SKM-1 treated with dmso at 0.1 percent for 144 hours (cell line): ENCODE data around the gene LDHD.
A peak's percentile ranks its signal among the peaks of the same experiment; 100 is the strongest.
"Not testable (repeated sequence)": the region's sequence is repeated elsewhere in the genome, so short reads cannot be mapped to it uniquely, and the experiment has no call there.

ENCODE experiments used
- DNase-seq: peaks from one replicate; lab custom pipeline; 2025; ENCODE audit not compliant: unreplicated experiment; lab: John Stamatoyannopoulos, UW

The LDHD gene

GRCh38 chr16:75100603-75100990 lies 16.0 kb downstream of the LDHD start:
- DNase-seq = no peak

GRCh38 chr16:75099738-75100602 lies 16.6 kb downstream of the LDHD start:
- DNase-seq = no peak

GRCh38 chr16:75099075-75099667 lies 17.4 kb downstream of the LDHD start:
- DNase-seq = no peak

DNA sequence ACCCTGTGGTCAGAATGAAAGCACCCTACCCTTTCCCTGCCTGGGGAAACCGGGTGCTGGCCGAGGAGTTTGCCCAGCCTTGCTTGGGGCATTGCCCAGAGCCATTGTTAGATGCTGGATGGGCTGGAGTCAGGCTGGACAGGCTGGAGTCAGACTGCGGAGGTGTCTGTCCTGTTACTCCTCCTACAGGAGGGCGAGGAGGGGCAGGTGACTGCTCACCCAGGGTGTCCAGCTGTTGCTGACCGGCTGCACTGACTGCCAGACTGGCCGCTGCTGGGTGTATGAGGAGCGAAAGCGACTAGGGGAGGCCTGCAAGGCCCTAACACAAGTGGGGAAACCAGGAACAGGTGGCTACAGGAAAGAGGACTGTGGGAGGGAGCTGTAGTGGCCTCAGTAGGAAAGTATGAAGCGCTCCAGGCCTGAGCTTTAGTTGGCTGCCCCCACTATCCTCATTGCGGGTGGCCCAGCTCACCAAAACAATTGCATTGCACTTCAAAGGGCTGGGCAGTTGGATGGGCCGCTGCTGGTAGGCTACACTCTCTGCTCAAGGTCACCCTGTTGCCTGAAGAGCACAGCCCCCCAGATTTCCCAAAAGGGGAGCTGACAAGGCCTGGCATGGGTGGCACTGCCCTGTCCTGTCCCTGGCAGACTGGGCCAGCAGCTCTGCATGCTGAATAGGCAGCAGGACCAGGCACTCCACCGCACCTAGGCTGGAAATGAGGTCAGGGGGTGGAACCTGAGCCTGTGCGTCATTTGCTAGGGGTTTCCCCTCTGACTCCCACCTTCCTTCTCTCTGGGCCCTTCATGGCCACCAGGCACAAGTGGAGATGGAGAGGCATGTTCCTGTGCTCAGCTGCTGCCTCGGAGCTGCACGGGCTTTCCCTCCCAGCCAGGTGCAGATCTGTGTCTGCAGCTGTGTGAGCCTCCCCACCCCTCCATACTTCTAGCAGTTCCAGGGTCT lies 18.4 kb downstream of the LDHD start:
- no peak for DNase-seq

DNA sequence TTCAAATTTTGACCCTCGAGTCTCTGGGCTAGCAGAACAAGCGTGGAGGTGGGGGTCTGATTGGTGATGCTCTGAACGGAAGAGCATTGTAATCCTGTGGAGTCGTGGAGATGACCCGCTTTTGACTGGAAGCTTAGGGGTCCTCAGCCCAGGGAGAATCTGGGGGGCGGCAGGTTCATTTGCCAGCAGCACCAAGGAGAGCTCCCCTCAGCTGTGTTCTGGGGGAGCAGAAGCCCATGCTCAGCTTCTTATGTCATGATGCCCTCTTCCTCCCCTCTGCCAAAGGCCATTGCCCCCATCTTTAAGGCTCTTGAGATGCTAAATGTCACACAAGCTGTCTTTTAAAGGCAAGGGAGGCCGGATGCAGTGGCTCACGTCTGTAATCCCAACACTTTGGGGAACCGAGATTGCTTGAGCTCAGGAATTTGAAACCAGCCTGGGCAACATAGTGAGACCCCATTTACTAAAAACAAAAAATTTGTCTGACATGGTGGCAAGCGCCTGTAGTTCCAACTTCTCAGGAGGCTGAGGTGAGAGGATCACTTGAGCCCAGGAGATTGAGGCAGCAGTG lies 19.3 kb downstream of the LDHD start:
- DNase-seq = no peak

GRCh38 chr16:75096656-75097055 lies 19.9 kb downstream of the LDHD start:
- no peak for DNase-seq

GRCh38 chr16:75095204-75095621 lies 21.4 kb downstream of the LDHD start:
- DNase-seq = no peak

DNA sequence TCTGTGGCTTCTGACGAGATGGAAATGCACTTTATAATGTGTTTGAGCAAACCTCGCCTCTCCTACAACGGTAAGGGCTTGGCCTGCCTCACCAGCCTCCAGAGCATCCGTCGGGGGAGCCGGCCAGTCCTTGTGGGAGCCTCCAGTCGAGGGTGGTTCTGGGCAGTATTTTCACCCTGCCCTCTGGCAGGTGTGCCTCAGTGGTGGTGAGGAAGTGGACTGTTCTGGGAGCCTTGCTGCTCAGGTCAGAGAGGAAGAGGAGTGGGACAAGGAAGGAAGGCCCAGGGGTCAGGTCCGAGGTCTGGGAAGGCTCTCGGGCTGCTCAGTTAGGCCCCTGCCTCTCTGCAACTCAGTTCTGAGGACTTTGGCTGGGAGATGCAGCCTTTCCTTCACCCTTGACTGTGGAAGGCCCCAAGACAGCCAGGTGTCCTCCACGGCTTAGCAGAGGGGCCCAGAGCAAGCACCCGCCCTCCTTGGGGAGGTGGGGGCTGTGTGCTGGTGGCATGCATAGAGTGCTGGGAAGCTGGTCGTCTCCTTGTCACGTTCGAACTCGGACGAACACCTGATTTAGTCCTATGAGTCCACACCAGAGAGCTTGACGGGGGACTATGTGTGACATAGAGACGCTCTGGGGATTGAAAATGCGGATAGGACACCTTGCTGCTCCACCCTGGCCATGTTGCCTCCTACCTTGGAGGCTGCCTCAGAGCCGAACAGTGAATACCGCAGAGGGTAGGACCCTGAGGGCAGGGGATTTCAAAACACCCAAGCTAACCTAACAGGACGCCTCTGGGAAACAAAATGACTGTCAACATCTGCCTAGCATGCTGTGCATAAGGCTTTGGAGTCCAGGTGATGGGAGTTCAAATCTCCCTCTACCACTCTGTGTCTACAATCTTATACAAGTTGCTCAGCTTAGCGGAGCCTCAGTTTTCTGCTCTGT lies 22.7 kb downstream of the LDHD start:
- no peak for DNase-seq

GRCh38 chr16:75092777-75093176 lies 23.8 kb downstream of the LDHD start:
- no peak for DNase-seq

DNA sequence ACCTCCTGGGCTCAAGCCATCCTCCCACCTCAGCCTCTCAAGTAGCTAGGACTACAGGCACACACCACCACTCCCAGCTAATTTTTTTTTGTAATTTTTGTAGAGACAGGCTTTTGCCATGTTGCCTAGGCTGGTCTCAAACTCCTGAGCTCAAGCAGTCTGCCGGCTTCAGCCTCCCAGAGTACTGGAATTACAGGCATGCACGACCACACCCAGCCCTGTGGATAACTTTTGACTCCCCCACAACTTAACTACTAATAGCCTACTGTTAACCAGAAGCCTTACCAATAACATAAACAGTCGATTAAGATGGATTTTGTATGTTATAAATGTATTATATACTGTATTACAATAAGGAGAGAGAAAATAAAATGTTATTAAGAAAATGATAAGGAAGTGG lies 25.0 kb downstream of the LDHD start:
- not testable (repeated sequence) for DNase-seq

- DNase-seq = not testable (repeated sequence)
Measured at GRCh38 chr16:75090899-75091298, 25.7 kb downstream of the LDHD start.

GRCh38 chr16:75089486-75090202 lies 26.9 kb downstream of the LDHD start:
- no peak for DNase-seq

GRCh38 chr16:75088934-75089333 lies 27.6 kb downstream of the LDHD start:
- no peak for DNase-seq

DNA sequence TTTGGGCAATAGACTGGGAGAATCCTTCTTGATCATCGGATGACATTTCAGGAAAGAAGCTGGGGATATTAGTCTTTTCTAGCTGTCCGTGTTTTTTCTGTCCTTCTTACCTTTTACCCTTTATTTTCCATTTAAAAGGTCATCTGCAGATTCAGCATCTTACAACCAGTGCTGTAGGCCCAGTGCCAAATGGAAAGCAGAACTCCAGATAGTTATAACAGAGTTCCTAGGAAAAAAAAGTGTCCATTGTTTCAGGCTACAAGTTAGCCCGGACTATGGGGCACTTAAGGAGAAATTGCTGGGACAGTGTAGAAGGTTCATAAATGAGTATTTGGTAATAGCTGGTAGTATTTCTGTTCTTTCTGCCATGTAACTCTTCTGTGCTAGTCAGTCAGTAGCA lies 28.4 kb downstream of the LDHD start:
- DNase-seq = no peak

DNA sequence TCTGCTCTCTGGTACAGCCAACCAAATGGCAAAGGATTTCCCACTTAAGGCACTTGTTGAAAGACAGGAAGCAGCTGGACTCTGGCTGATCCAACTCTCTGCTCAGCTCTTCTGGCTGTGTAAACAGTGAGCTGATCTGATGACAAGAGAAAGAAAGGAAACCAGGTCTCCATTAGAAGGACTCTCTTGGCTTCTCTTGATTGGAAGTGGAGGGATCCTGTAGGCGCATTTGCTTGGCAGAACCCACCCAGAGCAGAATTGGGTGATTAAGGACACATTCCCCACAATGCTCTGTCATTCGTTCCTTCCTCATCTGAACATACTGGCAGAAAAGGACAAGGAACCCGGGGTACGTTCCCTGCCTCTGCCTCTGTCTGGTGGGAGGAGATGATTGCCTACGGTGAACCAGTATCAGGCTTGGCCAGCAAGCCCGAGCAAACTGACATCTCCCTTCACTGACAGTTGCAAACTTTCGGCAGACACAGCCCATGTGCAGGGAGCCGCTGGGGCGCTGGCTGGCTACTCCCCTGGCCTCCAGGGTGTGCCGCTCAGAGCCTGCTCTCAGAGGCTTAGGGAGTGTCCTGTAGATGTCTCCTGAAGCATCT lies 29.1 kb downstream of the LDHD start:
- peak; percentile 57 for DNase-seq

- no peak for DNase-seq
Measured at GRCh38 chr16:75086688-75087374, 29.7 kb downstream of the LDHD start.

- DNase-seq = no peak
Measured at GRCh38 chr16:75086281-75086680, 30.3 kb downstream of the LDHD start.

- DNase-seq = no peak
Measured at GRCh38 chr16:75085556-75085955, 31.0 kb downstream of the LDHD start.
